ENCODE results near the gene GRIN2A.
A peak's percentile ranks its signal among the peaks of the same experiment; 100 is the strongest.

Gene GRIN2A

DNA sequence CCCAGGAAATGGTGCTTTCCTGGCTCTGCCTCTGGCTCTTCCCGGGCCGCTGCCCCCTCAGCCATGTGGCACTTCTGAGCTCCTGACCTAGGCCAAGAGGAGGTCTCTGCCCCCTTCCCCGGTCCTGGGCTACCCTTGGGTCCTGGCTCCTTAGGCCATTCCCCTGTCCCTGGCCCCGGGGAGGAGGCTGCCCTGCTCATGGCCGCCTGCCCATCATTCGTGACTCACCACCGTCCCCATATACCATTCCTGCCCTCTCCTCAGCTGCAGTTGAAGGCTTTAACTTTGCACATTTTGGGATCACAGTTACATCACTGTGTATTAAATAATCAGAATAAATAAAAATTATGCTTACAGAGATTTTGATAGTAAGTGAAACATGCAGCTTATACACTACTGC is 69.0 kb downstream of the GRIN2A start:
- Histone ChIP-seq H3K27ac (ENCODE audit: low read length, poor library complexity, severe bottlenecking) (no peak overlapping the region), H2BK120ac (ENCODE audit: low read depth, low read length) (no peak overlapping the region), H3K23ac (ENCODE audit: low read length in 2 of 2) (no peak overlapping the region), H2AK5ac (ENCODE audit: low read length, severe bottlenecking) (no peak overlapping the region), H3K4me1 (ENCODE audit: control insufficient read depth, insufficient read depth, low read depth, low read length) (no peaks in the 10 kb centered on the region), H3K4me2 (ENCODE audit: low read length, poor library complexity, severe bottlenecking) (no peak overlapping the region), H2BK5ac (ENCODE audit: low read depth, low read length, poor library complexity, severe bottlenecking) (no peak overlapping the region), H3K79me1 (replicated peaks; ENCODE audit: low read length, poor library complexity, severe bottlenecking) (no peaks in the 10 kb centered on the region), H2AFZ (ENCODE audit: low read depth, low read length) (no peak overlapping the region), H3K4ac (ENCODE audit: low read depth in 1 of 2, low read length in 2 of 2) (no peak overlapping the region), H3K4me3 (ENCODE audit: insufficient read depth in 1 of 2, low read depth in 1 of 2, low read length in 2 of 2) (no peak overlapping the region), H3K36me3 (ENCODE audit: control insufficient read depth in 1 of 2, insufficient read depth in 2 of 2, low read depth in 1 of 2, low read length in 2 of 2) (no peaks in the 10 kb centered on the region), H3K27me3 (ENCODE audit: control insufficient read depth in 1 of 2, insufficient read depth in 1 of 2, low read length in 2 of 2) (no peaks in the 10 kb centered on the region), H3K14ac (ENCODE audit: low read length in 2 of 2) (no peak overlapping the region), H3K18ac (ENCODE audit: low read depth in 1 of 2, low read length in 2 of 2) (no peak overlapping the region), H3K9ac (ENCODE audit: low read length) (no peak overlapping the region), H2BK12ac (ENCODE audit: low read length in 2 of 2) (no peak overlapping the region), H2BK15ac (ENCODE audit: low read depth, poor library complexity, severe bottlenecking) (no peak overlapping the region), H4K8ac (ENCODE audit: low read length) (no peak overlapping the region), H4K91ac (ENCODE audit: low read length) (no peak overlapping the region), H3K9me3 (ENCODE audit: control insufficient read depth, low read length) (no peaks in the 10 kb centered on the region)
- no peak for DNase-seq
- WGBS: 82% methylated on average over 4 of the region's 7 CpGs

DNA sequence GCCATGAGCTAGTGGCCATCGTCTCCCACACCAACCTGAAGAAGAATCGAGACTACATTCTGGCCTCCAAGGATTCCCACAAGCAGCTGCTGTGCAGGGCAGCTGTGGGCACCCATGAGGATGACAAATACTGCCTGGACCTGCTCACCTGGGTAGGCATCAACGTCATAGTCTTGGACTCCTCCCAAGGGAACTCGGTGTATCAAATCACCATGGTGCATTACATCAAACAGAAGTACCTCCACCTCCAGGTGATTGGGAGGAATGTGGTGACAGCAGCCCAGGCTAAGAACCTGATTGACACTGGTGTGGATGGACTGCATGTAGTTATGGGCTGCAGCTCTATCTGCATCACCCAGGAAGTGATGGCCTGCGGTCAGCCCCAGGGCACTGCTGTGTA is 70.2 kb downstream of the GRIN2A start:
- Histone ChIP-seq H3K27me3 (ENCODE audit: control insufficient read depth in 1 of 2, insufficient read depth in 1 of 2, low read length in 2 of 2) (no peaks in the 10 kb centered on the region), H3K14ac (ENCODE audit: low read length in 2 of 2) (no peak overlapping the region), H2BK120ac (ENCODE audit: low read depth, low read length) (no peak overlapping the region), H3K23ac (ENCODE audit: low read length in 2 of 2) (no peak overlapping the region), H3K4me2 (ENCODE audit: low read length, poor library complexity, severe bottlenecking) (no peak overlapping the region), H3K4ac (ENCODE audit: low read depth in 1 of 2, low read length in 2 of 2) (peak overlapping the region in 1 of 2 experiments; percentile 39), H4K91ac (ENCODE audit: low read length) (no peak overlapping the region), H2AK5ac (ENCODE audit: low read length, severe bottlenecking) (no peak overlapping the region), H2AFZ (ENCODE audit: low read depth, low read length) (no peak overlapping the region), H3K9ac (ENCODE audit: low read length) (no peak overlapping the region), H3K27ac (ENCODE audit: low read length, poor library complexity, severe bottlenecking) (no peak overlapping the region), H2BK5ac (ENCODE audit: low read depth, low read length, poor library complexity, severe bottlenecking) (no peak overlapping the region), H3K79me1 (replicated peaks; ENCODE audit: low read length, poor library complexity, severe bottlenecking) (no peaks in the 10 kb centered on the region), H2BK12ac (ENCODE audit: low read length in 2 of 2) (no peak overlapping the region), H3K36me3 (ENCODE audit: control insufficient read depth in 1 of 2, insufficient read depth in 2 of 2, low read depth in 1 of 2, low read length in 2 of 2) (no peaks in the 10 kb centered on the region), H3K9me3 (ENCODE audit: control insufficient read depth, low read length) (no peaks in the 10 kb centered on the region), H3K4me3 (ENCODE audit: insufficient read depth in 1 of 2, low read depth in 1 of 2, low read length in 2 of 2) (no peak overlapping the region), H3K4me1 (ENCODE audit: control insufficient read depth, insufficient read depth, low read depth, low read length) (no peaks in the 10 kb centered on the region), H3K18ac (ENCODE audit: low read depth in 1 of 2, low read length in 2 of 2) (no peak overlapping the region), H2BK15ac (ENCODE audit: low read depth, poor library complexity, severe bottlenecking) (no peak overlapping the region), H4K8ac (ENCODE audit: low read length) (no peak overlapping the region)
- DNase-seq: no peak
- WGBS: 93% methylated on average over 4 of the region's 5 CpGs

DNA sequence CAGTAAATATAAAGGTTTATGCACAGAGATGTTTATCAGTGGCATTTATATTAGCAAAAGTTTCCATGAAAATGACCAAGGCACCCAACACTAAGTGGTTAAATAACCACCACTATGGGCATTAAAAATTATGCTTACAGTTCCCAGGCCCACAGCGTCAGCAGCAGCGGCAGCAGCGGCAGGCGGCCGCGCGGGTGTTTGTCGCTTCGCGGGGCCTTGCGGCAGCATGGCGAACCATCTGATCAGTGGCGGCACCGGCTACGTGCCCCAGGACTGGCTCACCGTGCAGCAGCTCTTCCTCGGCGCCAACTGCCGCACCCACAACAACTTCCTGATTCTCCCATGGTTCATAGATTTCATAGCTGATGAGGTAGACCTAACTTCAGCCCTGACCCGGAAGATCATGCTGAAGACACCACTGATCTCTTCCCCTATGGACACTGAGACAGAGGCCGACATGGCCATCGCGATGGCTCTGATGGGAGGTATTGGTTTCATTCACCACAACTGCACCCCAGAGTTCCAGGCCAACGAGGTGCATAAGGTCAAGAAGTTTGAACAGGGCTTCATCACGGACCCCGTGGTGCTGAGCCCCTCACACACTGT is 71.0 kb downstream of the GRIN2A start:
- H3K9ac ChIP-seq (ENCODE audit: low read length): no peak overlapping the region
- H3K4me1 ChIP-seq (ENCODE audit: control insufficient read depth, insufficient read depth, low read depth, low read length): no peaks in the 10 kb centered on the region
- H3K27me3 ChIP-seq (ENCODE audit: control insufficient read depth in 1 of 2, insufficient read depth in 1 of 2, low read length in 2 of 2): no peaks in the 10 kb centered on the region
- no peak overlapping the region for H3K4me3 ChIP-seq (ENCODE audit: insufficient read depth in 1 of 2, low read depth in 1 of 2, low read length in 2 of 2)
- H3K14ac ChIP-seq (ENCODE audit: low read length in 2 of 2): no peak overlapping the region
- peak overlapping the region; percentile 39 for H4K91ac ChIP-seq (ENCODE audit: low read length)
- no peak overlapping the region for H3K4me2 ChIP-seq (ENCODE audit: low read length, poor library complexity, severe bottlenecking)
- H3K9me3 ChIP-seq (ENCODE audit: control insufficient read depth, low read length): no peaks in the 10 kb centered on the region
- no peaks in the 10 kb centered on the region for H3K36me3 ChIP-seq (ENCODE audit: control insufficient read depth in 1 of 2, insufficient read depth in 2 of 2, low read depth in 1 of 2, low read length in 2 of 2)
- H2BK12ac ChIP-seq (ENCODE audit: low read length in 2 of 2): no peak overlapping the region
- H3K18ac ChIP-seq (ENCODE audit: low read depth in 1 of 2, low read length in 2 of 2): no peak overlapping the region
- H4K8ac ChIP-seq (ENCODE audit: low read length): no peak overlapping the region
- WGBS: 89% methylated on average over 24 of the region's 26 CpGs
- H3K4ac ChIP-seq (ENCODE audit: low read depth in 1 of 2, low read length in 2 of 2): no peak overlapping the region
- H2BK5ac ChIP-seq (ENCODE audit: low read depth, low read length, poor library complexity, severe bottlenecking): no peak overlapping the region
- no peak overlapping the region for H2BK120ac ChIP-seq (ENCODE audit: low read depth, low read length)
- H2BK15ac ChIP-seq (ENCODE audit: low read depth, poor library complexity, severe bottlenecking): no peak overlapping the region
- H2AFZ ChIP-seq (ENCODE audit: low read depth, low read length): no peak overlapping the region
- H3K27ac ChIP-seq (ENCODE audit: low read length, poor library complexity, severe bottlenecking): no peak overlapping the region
- no peak overlapping the region for H3K23ac ChIP-seq (ENCODE audit: low read length in 2 of 2)
- no peak for DNase-seq
- H2AK5ac ChIP-seq (ENCODE audit: low read length, severe bottlenecking): no peak overlapping the region
- H3K79me1 ChIP-seq (replicated peaks; ENCODE audit: low read length, poor library complexity, severe bottlenecking): no peaks in the 10 kb centered on the region

DNA sequence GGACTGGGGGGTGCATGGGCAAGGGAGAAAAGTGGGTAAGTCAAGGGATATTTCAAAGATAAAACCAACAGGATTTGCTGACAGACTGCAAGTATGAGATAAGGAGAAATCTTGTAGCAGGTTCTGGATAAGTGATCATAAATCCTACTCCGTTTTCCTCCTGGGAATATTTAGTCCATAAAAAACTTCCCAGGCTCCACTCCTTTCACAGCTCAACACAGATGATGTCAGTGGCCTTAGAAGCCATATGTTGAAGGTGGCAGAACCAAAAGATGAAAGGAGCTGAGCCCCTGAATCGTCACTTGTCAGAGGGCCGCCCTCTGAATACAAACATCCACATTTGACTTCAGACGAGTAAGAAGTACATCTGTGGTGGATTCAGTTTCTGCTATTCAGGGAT is 71.7 kb downstream of the GRIN2A start:
- no peak overlapping the region for H3K23ac ChIP-seq (ENCODE audit: low read length in 2 of 2)

More for the DNA sequence above, 71.7 kb downstream of the GRIN2A start:
- Histone ChIP-seq H4K8ac (ENCODE audit: low read length) (no peak overlapping the region), H3K4ac (ENCODE audit: low read depth in 1 of 2, low read length in 2 of 2) (no peak overlapping the region), H3K4me2 (ENCODE audit: low read length, poor library complexity, severe bottlenecking) (no peak overlapping the region), H2BK15ac (ENCODE audit: low read depth, poor library complexity, severe bottlenecking) (no peak overlapping the region), H2BK12ac (ENCODE audit: low read length in 2 of 2) (no peak overlapping the region), H3K4me1 (ENCODE audit: control insufficient read depth, insufficient read depth, low read depth, low read length) (no peaks in the 10 kb centered on the region), H2AFZ (ENCODE audit: low read depth, low read length) (no peak overlapping the region), H3K79me1 (replicated peaks; ENCODE audit: low read length, poor library complexity, severe bottlenecking) (no peaks in the 10 kb centered on the region), H3K14ac (ENCODE audit: low read length in 2 of 2) (no peak overlapping the region), H3K9ac (ENCODE audit: low read length) (no peak overlapping the region), H3K18ac (ENCODE audit: low read depth in 1 of 2, low read length in 2 of 2) (no peak overlapping the region), H4K91ac (ENCODE audit: low read length) (no peak overlapping the region), H3K27me3 (ENCODE audit: control insufficient read depth in 1 of 2, insufficient read depth in 1 of 2, low read length in 2 of 2) (no peaks in the 10 kb centered on the region), H3K27ac (ENCODE audit: low read length, poor library complexity, severe bottlenecking) (no peak overlapping the region), H2AK5ac (ENCODE audit: low read length, severe bottlenecking) (no peak overlapping the region), H2BK5ac (ENCODE audit: low read depth, low read length, poor library complexity, severe bottlenecking) (no peak overlapping the region), H2BK120ac (ENCODE audit: low read depth, low read length) (no peak overlapping the region), H3K4me3 (ENCODE audit: insufficient read depth in 1 of 2, low read depth in 1 of 2, low read length in 2 of 2) (no peak overlapping the region), H3K9me3 (ENCODE audit: control insufficient read depth, low read length) (no peaks in the 10 kb centered on the region), H3K36me3 (ENCODE audit: control insufficient read depth in 1 of 2, insufficient read depth in 2 of 2, low read depth in 1 of 2, low read length in 2 of 2) (no peaks in the 10 kb centered on the region)
- 85% methylated on average over 2 of the region's 4 CpGs for WGBS
- no peak for DNase-seq
